Measurements from ENCODE around the gene CHAC1. TPM values are rescaled to one million over a fixed set of nuclear protein-coding genes. Genes with fewer than 3 reads are reported as not detected.
"Not testable (repeated sequence)": the region's sequence is repeated elsewhere in the genome, so short reads cannot be mapped to it uniquely, and the experiment has no call there.

Gene CHAC1
- total RNA-seq, 1 donor from 2014 or later: 0.46 TPM

GRCh38 chr15:40952301-40952900 is 870 bp upstream of the CHAC1 start:
- intact Hi-C loops (cut with DNase I): no loop called here
- DNase-seq: no peak

DNA sequence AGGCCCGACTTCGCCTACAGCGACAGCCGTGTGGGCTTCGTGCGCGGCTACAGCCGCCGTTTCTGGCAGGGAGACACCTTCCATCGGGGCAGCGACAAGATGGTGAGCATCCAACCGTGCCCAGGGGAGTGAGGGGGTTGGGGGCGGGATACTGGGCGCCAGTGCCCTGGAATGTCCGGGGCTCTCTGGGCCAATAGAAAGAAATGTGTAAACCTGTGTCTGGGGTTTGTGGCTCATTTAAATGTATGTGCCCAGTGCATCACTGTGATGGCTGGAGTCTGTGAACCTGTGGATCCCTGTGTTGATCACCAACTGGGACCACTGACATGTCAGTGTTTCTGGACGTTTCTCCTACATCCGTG is 423 bp downstream of the CHAC1 start:
- intact Hi-C loops (cut with DNase I): no loop called here
- ATAC-seq (ENCODE audit: poor library complexity) (peak; percentile 6), DNase-seq (no peak)

More at GRCh38 chr15:40952301-40952900, 870 bp upstream of the CHAC1 start:
- ATAC-seq (ENCODE audit: poor library complexity): no peak

GRCh38 chr15:40954158-40954848 is 1.0 kb downstream of the CHAC1 start:
- intact Hi-C loops (cut with DNase I); ATAC-seq (ENCODE audit: poor library complexity): not testable (repeated sequence)
- DNase-seq: peak; percentile 11

DNA sequence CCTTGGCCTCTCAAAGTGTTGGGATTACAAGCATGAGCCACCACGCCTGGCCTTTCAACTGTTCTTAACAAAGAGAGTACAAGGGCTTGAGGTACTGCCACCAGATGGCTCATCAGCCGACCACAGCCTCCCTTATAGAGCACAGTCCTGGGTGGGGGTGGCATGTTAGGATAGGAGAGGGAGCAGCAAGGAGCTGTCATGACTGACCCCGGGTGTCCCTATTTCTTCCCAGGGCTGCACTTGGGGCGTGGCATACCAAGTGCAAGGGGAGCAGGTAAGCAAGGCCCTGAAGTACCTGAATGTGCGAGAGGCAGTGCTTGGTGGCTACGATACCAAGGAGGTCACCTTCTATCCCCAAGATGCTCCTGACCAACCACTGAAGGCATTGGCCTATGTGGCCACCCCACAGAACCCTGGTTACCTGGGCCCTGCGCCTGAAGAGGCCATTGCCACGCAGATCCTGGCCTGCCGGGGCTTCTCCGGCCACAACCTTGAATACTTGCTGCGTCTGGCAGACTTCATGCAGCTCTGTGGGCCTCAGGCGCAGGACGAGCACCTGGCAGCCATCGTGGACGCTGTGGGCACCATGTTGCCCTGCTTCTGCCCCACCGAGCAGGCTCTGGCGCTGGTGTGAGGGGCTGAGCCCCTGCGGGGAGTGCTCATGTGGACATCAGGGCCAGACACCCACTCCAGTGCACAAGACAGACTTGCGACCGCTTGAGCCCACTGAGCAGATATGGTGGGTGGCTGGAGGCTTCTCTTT is 2.1 kb downstream of the CHAC1 start:
- ATAC-seq (ENCODE audit: poor library complexity) (no peak), DNase-seq (peak; percentile 12)
- intact Hi-C loops (cut with DNase I): no loop called here

- DNase-seq (peak; percentile 34), ATAC-seq (ENCODE audit: poor library complexity) (no peak)
- intact Hi-C loops (cut with DNase I): no loop called here
These were observed 2.8 kb downstream of the CHAC1 start for GRCh38 chr15:40955930-40956540.

DNA sequence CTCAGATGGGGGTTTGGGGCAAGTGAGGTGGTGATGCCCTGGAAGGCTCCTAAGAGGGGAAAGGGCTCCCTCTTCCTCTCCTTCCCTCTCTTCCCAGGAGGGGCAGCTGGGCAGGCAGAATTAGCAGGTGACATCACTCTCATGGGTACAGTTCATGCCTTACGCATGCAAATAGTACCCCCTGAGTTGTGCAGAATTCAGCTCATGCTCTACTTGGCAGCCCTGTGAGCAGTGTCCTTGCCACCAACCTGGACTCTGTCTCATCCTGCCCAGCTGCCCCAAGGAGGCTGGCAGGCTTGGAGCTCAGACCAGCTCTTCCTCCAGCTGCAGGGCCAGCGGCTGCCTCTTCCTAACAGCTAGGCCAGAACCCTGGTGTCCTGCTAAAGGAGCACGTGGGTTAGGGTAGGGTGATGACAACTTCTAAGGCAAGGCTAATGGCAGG is 3.3 kb downstream of the CHAC1 start:
- intact Hi-C loops (cut with DNase I): no loop called here
- peak; percentile 30 for DNase-seq
- peak; percentile 28 for ATAC-seq (ENCODE audit: poor library complexity)

DNA sequence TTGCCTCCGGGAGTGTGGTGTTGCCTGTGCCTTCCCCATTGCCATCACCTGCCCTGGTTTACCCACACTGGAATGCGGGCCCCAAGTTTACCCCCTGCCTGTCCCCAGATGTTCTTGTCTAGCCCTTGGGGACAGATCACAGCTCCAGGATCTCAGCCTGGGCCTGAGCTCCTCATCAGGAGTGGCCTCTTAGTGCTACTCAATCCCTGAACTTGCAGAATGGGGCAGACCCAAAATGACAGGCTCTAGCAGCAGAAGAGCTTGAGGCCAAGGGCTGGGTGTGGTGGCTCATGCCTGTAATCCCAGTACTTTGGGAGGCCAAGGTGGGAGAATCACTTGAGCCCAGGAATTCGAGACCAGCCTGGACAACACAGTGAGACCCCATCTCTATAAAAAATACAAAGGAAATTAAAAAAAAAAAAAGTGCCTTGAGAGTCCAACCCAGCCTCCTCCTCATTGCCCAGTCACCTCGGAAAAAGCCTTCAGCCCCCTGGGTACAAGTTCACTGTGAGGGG is 3.8 kb downstream of the CHAC1 start:
- DNase-seq: peak; percentile 30
- no peak for ATAC-seq (ENCODE audit: poor library complexity)
- intact Hi-C loops (cut with DNase I): no loop called here

DNA sequence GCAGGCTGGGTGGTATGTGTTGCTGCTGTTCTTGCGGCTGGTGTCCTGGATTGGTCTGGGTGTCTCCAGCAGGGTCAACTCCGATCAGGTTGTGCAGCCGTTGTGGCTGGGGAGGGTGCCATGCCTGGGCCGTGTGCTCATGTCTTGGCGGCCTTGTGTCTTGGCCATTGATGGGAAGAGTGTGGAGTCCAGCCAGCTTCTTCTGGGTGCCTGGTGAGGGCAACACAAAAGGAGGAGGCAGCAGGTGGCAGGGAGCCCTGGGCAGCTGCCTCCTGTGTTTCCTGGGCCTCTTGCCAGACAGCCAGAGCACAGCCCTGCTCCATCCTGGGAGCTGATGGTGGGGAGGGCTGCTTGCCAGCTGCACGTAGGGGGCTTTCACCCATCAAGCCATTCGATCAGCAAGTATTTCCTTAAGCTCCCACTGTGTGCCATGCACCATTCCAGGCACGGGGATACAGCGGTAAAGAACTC is 4.3 kb downstream of the CHAC1 start:
- DNase-seq: peak; percentile 75
- intact Hi-C loops (cut with DNase I): no loop called here

DNA sequence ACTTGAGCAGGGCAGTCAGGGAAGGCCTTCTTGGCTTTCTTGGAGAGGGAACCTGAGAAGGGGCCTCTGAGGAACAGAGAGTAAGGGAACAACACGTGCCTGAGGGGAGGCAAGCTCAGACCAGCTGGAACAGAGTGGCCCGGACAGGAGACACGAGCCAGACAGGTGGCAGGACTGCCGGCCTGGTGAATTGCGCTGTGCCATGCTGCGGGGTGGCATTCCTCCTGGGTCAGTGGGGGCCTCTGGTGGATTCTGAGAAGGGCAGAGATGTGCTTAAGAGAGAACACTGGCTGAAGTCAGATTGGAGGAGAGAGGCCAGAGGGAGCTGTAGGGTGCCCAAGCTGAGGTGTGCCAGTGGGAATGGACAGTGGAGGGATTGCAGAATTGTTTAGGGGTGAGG is 4.9 kb downstream of the CHAC1 start:
- intact Hi-C loops (cut with DNase I): no loop called here
- DNase-seq: peak; percentile 29
- no peak for ATAC-seq (ENCODE audit: poor library complexity)

More for the DNA sequence above, 4.3 kb downstream of the CHAC1 start:
- peak; percentile 61 for ATAC-seq (ENCODE audit: poor library complexity)

GRCh38 chr15:40958723-40959122 is 5.5 kb downstream of the CHAC1 start:
- intact Hi-C loops (cut with DNase I): no loop called here
- ATAC-seq (ENCODE audit: poor library complexity) (no peak), DNase-seq (peak; percentile 25)

- DNase-seq: peak; percentile 20
- intact Hi-C loops (cut with DNase I): no loop called here
- ATAC-seq (ENCODE audit: poor library complexity): no peak
These were observed 6.3 kb downstream of the CHAC1 start for GRCh38 chr15:40959331-40960141.

DNA sequence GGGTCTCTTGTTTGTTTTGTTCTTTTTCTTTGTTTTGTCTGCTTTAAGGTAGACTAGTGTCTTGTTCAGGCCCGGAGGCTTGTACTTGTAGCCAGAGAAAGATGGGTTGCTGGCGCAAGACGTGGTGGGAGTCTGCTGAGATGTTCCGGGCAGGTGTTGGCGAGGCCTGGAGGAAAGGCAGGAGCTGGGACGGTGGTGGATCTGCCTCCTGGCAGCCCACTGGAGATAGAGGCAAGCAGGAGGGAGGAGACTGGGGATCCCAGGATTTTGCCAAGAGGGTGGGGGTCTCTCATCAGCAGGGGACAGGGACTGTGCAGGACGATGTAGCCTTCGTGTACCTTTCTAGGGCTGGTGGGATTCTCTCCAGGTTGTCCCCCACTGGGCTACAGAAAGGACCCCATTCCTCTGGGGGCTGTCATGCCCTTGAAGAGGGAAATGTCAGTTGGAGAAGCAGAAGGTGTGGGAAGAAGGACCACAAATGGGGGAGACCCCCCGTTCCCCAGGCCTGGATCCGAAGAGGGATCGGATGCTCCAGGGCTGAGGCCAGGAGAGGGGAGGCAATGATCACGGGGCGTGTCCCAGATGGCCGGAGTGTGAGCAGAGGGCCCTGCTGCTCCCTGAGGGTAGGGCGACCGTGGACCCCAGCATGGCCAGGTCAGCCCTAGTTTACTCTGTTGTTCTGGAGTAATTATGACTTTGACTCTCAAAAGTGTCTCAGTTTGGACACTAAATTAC is 7.0 kb downstream of the CHAC1 start:
- intact Hi-C loops (cut with DNase I): no loop called here
- no peak for DNase-seq
- no peak for ATAC-seq (ENCODE audit: poor library complexity)

- DNase-seq (no peak), ATAC-seq (ENCODE audit: poor library complexity) (no peak)
- intact Hi-C loops (cut with DNase I): no loop called here
These were observed 7.7 kb downstream of the CHAC1 start for GRCh38 chr15:40960925-40961324.

DNA sequence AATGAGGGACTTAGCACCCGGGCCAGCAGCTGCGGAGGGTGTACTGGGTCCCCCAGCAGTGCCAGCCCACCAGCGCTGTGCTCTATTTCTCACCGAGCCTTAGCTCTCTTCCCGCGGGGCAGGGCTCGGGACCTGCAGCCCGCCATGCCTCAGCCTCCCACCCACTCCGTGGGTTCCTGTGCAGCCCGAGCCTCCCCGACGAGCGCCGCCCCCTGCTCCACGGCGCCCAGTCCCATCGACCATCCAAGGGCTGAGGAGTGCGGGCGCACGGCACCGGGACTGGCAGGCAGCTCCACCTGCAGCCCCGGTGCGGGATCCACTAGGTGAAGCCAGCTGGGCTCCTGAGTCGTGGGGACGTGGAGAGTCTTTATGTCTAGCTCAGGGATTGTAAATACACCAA is 8.5 kb downstream of the CHAC1 start:
- ATAC-seq (ENCODE audit: poor library complexity); intact Hi-C loops (cut with DNase I); DNase-seq: not testable (repeated sequence)

- intact Hi-C loops (cut with DNase I); ATAC-seq (ENCODE audit: poor library complexity): not testable (repeated sequence)
These were observed 9.0 kb downstream of the CHAC1 start for GRCh38 chr15:40962317-40962716.

GRCh38 chr15:40963201-40963600 is 9.9 kb downstream of the CHAC1 start:
- no peak for DNase-seq
- no peak for ATAC-seq (ENCODE audit: poor library complexity)
- intact Hi-C loops (cut with DNase I): no loop called here

More at GRCh38 chr15:40962317-40962716, 9.0 kb downstream of the CHAC1 start:
- not testable (repeated sequence) for DNase-seq

GRCh38 chr15:40964006-40964405 is 10.7 kb downstream of the CHAC1 start:
- DNase-seq (no peak), ATAC-seq (ENCODE audit: poor library complexity) (no peak)
- intact Hi-C loops (cut with DNase I): no loop called here
